Measurements from ENCODE around the gene EVC.
"Not testable (repeated sequence)": the region's sequence is repeated elsewhere in the genome, so short reads cannot be mapped to it uniquely, and the experiment has no call there.

EVC gene

GRCh38 chr4:5709207-5709575 is 1.8 kb upstream of the EVC start:
- no peak for DNase-seq

DNA sequence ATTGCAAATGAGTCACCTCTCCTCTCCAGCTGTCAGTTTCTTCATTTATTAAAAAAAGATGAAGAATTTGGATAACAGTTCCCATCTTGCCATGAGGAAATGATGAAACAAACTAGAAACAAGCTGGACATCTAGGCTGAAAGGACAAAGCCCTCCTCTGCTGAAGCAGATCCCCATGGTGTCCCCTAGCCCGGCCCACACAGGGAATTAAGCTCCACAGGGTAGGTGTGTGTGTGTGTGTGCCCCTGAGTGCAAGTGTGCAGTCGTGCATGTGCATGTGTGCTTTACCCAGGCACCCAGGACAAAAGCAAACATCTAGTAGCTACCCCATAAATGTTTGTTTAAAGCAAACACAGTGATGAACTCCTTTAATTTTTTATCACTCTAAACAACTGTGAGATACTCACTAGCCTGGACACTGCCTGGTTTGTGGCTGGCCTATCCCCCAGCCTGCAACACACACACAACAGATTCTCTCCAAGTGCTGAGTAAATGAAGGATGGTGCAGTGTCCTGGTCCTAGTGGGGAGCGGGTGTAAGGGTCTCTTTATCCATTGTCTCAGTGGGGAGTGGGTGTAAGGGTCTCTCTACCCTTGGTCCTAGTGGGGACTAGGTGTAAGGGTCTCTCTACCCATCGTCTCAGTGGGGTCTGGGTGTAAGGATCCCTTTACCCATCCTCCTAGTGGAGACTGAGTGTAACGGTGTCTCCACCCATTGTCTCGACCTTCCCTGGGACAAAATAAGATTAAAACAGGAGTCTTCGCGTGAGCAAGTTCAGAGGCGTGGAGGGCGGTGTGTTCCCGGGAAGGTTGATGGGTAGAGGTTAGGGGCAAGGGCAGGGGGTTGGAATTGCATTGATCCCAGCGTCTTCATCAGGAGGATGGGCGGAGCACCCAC is 688 bp upstream of the EVC start:
- DNase-seq: no peak

DNA sequence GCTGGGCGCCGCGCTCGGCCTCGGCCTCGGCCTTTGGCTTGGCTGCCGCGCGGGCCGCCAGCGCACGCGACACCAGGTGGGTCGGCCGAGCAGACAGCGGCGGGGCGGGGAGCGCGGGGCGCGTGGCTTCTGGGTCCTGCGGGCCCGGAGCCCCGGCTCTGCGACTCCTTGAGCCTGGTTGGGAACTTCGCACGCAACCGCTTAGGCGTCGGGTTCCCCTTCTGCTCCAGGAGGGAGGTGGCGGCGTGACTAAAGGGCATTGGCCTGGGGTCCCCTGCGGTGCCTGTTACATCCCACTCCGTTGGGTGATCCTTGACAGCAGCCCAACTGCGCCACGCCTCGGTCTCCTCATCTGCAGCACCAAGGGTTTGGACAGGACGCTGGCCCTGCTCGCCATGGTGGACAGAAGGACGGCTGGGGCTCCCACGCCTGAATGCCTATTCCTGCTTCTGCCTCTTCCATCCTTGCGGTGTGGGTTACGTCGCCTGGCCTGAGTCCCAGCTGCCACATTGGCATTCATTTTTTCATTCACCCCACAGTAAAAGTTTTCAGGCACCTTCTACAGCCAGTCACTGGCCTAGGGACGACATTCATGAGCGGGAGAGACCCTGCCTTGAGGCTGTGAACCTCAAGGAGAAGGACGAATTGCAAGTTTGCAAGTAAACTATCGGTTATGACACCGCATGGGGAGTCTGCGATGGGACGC is 631 bp downstream of the EVC start:
- DNase-seq: no peak

DNA sequence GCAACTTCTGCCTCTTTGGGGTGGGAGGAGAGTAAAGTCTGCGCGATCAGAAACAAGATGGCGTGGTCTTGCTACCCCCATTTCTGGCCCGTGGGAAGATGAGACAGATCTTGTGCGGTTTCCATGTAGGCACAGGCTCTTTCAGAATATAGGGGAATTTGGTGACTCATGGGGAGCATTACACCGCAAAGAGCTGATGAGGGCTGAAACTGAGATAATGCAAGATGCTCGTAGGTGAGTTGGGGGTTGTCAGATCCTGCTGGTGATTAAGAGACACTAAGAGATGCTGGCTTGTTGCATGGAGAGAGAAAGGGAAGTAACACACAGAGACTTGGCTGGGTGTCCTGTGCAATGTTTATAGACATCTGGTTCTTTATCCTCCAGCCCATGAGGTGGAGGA is 1.5 kb downstream of the EVC start:
- no peak for DNase-seq

- no peak for DNase-seq
These were observed 1.9 kb downstream of the EVC start for GRCh38 chr4:5712931-5713330.

- no peak for DNase-seq
These were observed 2.9 kb downstream of the EVC start for GRCh38 chr4:5713861-5714260.

DNA sequence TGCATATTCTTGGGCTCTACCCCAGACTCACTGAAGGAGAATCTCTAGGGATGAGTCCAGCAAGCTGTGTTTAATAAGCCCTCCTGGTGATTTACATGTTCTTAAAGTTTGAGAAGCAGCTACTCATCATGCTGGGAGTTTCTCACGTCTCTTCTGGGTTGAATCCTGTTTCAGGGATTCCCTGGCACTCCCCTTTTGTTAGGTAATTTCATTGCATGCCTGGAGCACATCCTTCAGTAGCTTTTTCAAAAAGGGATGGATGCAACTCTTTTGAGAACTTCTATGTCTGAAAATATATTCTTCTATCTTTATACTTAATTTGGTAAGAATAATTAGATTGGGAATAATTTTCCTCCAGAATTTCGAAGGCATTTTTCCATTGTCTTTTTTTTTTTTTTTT is 4.4 kb downstream of the EVC start:
- DNase-seq: no peak

- DNase-seq: no peak
These were observed 5.4 kb downstream of the EVC start for GRCh38 chr4:5716391-5716790.

GRCh38 chr4:5717449-5718158 is 6.6 kb downstream of the EVC start:
- DNase-seq: no peak

DNA sequence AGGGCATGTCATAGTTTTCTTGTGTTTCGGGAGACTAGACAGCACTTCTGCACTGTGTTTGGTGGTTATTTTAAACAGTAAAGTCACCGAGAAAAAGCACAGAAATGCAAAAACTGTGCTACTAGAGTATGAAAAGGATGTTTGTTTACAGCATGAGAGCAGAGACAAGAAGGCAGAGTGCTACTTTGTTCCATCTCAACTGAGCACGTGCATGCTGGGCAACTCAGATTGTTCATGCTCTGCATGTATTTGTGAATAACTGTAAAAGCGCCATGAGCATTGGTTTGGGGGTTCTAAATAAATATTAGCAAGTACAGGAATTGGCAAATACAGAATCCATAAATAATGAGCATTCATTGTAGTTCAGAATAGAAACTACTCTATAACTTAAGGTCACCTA is 7.4 kb downstream of the EVC start:
- DNase-seq: no peak

- no peak for DNase-seq
These were observed 8.5 kb downstream of the EVC start for GRCh38 chr4:5719350-5720055.

- DNase-seq: no peak
These were observed 9.3 kb downstream of the EVC start for GRCh38 chr4:5720157-5720850.

DNA sequence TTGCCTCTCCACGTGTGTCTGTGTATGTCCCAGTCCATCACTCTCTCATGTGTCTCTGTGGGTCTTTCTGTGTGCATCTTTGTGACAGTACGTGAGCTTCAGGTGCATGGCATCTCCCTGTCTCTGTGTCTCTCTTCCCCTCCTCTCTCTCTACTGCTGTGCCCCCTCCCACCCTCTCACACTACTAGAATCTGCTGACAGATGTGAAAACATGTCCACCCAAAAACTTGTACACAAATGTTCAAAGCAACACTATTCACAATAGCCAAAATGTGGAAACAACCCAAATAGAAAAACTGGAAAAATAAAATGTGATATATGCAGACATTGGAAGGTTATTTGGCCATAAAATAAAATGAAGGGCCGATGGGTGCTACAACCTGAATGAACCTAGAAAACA is 10.0 kb downstream of the EVC start:
- DNase-seq: no peak

- no peak for DNase-seq
These were observed 10.9 kb downstream of the EVC start for GRCh38 chr4:5721923-5722322.

DNA sequence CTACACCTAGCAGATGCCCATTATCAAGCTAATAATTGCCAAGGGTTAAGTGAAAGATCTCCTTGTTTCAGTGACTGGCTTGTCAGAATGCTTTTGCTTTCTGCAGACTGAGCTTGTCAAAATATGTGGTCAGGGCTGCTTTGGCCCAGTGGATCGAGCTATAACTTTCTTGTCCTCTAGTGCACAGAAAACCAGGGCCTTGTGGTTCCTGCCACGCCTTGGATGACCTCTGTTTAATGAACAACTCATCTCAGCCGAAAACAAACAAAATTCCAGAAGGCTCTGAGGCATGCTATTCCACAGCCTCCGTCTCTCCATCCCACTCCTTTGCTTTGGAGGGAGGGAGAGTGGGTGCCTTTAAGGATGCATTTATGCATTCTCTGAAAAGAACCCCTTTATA is 11.3 kb downstream of the EVC start:
- DNase-seq: no peak

DNA sequence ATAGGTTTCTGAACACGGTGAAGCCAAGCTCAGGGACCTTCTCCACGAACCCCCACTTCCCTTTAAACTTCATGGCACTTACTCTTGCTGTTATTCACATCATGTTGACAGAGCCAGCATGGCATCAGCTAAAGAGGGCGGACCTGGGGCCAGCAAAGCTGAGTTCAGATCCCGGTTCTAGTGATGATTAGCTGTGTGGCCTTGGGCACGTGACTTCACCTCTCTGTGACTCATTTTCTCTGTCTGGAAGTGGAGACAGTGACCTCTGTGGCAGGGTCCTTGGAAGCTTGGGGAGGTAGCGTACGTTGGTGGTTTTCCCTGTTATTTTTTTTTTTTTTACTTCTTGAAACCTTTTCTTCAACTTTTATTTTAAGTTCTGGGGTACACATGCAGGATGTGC is 13.4 kb downstream of the EVC start:
- no peak for DNase-seq

DNA sequence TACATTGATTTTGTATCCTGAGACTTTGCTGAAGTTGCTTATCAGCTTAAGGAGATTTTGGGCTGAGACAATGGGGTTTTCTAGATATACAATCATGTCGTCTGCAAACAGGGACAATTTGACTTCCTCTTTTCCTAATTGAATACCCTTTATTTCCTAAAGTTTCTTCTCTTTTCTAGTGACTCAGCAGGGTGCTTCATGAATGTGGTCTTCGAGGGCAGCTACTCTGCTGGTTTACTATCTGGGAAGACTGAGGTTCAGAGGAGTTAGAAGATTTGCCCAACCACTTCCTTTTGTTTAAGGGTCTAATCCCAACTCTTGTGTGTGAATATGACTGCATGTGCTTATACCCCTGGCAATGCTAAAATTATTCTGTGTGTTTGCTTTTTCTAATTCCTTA is 17.4 kb downstream of the EVC start:
- DNase-seq: not testable (repeated sequence)

GRCh38 chr4:5730436-5730835 is 19.4 kb downstream of the EVC start:
- DNase-seq: no peak

DNA sequence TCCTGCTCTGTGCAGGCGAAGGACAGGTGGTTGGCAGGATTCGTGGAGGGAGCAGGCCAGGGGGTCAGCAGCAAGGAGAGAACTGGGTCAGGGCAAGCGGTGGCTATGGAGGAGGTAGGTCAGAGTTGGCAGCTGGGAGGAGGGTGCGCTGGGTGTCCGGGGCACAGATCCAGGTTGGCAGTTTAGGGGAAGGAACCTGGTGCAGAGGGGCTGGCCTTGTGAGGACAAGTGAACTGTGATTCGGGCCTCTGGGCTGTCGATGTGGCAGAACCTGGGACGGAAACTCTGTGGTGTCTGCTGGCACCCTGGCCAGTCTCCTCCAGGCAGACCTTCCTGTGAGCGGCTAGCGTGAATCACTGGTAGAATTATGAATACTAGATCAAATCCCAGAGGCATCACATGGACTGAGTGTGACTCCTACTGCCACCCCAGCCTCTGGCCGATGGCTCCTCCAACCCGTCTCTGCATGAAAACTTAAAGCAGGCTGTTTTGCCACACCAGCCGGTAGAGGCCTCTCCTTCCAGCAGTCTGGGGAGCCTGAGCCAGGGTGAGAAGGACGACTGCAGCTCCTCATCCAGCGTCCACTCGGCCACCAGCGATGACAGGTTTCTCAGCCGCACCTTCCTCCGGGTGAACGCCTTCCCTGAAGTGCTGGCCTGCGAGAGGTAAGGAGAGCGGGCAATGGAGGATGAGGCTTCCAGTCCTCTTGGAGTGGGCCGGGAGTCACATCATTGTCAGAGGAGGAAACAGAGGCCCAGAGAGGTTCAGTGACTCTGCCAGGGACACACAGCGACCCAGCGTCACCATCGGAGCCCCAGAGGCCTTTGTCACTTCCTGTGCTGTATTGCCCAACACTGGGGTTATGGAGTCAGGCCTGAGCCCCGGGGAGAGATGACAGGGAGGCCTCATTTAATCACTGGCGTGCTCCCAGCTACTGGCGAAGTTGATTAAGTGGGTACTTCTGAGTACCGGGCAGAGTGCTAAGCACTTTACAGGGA is 20.3 kb downstream of the EVC start:
- DNase-seq: no peak

DNA sequence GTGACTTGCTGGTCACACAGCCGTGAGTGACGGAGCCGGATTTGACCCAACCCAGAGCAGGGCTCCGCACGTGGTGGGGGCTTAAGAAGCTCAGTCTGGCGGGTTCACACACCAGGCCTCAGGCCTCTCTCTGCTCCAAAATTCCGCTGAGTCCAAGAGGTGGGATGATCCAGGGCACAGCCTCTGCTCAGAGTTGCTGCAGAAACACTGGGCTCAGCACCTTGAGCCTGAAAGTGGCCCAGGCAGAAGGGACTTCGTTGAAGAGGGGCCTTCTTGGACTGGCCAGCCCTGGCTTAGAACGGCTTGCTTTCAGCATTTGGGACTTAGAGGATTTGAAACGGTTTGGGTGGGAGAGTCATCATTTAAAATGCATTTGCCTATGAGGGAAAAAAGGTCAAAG is 21.2 kb downstream of the EVC start:
- DNase-seq: no peak

DNA sequence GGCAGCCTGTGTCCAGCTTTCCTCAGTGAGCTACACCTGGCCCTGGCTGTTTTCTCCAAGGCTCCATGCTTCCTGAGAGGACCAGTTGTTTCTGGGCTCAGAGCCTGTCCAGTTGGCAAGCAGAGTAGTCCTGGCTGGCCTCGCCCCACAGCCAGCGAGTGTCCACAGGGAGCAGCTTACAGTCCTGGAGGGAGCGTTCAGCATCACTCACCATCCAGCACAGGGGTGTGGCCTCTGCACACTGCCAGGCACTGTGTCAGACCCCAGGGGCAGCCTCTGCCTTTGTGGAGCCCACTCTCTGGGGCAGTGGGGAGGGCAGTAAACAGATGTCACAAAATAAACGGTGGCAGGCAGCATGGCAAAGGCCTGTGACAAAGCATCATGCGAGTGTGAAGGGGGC is 23.9 kb downstream of the EVC start:
- DNase-seq: no peak
